H1 (cell line): ENCODE measurements around the gene TNP2. TPM values are rescaled to one million over a fixed set of nuclear protein-coding genes. Genes with fewer than 3 reads are reported as not detected.

Source experiments
- CTCF ChIA-PET: fragments of 300-600 bp; sonication (Branson Sonifier 250); formaldehyde crosslinking; loops from one replicate; lab custom pipeline; 2021; ENCODE audit not compliant: partially characterized antibody; lab: Charles Lee
- POLR2A ChIA-PET: fragments of 300-600 bp; sonication (Branson Sonifier 250); formaldehyde crosslinking; loops from one replicate; lab custom pipeline; 2021; ENCODE audit warnings: inconsistent platforms; ENCODE audit not compliant: partially characterized antibody; lab: Charles Lee
- DNase-seq, 2 experiments: peaks; one replicate each; pipeline versions ENCODE4 v3.0.0 to v3.0.0-alpha.2; 2010 to 2022; ENCODE audit warnings: low spot score in 2 of 2, low read depth in 1 of 2, mixed read lengths in 1 of 2
- FAIRE-seq: peaks from 2 replicates; lab custom pipeline; 2011; peaks lifted over from hg19 to GRCh38; lab: Jason Lieb, UNC
- H2AFZ ChIP-seq: 2 replicates; pipeline ENCODE4 v1.8.1; 2012; ENCODE audit warnings: low read length, inconsistent platforms
- H2AK5ac ChIP-seq: 2 replicates; pipeline ENCODE4 v1.6.1; 2013; ENCODE audit warnings: low read depth, low read length
- H2BK120ac ChIP-seq: replicated peaks from 2 replicates; pipeline ENCODE3; 2013; ENCODE audit warnings: low read depth, low read length, inconsistent platforms
- H2BK12ac ChIP-seq: 2 replicates; pipeline ENCODE4 v1.6.1; 2013; ENCODE audit warnings: low read depth, low read length
- H2BK15ac ChIP-seq: 2 replicates; pipeline ENCODE4 v1.6.1; 2013; ENCODE audit warnings: low read length
- H2BK20ac ChIP-seq: 2 replicates; pipeline ENCODE4 v1.6.1; 2013; ENCODE audit warnings: low read length
- H2BK5ac ChIP-seq: 2 replicates; pipeline ENCODE4 v1.6.1; 2013; ENCODE audit warnings: low read depth, low read length
- H3K14ac ChIP-seq: 2 replicates; pipeline ENCODE4 v1.6.1; 2013; ENCODE audit warnings: inconsistent platforms; ENCODE audit not compliant: insufficient read length
- H3K18ac ChIP-seq: 2 replicates; pipeline ENCODE4 v1.6.1; 2013; ENCODE audit warnings: low read length; ENCODE audit errors: extremely low read depth
- H3K23ac ChIP-seq: 2 replicates; pipeline ENCODE4 v1.6.1; 2013; ENCODE audit warnings: inconsistent platforms; ENCODE audit not compliant: insufficient read length
- H3K23me2 ChIP-seq: 2 replicates; pipeline ENCODE4 v1.6.1; 2013; ENCODE audit warnings: low read depth, low read length
- H3K27ac ChIP-seq: 2 replicates; pipeline ENCODE4 v1.6.1; 2011; ENCODE audit warnings: low read depth, low read length, inconsistent platforms
- H3K27me3 ChIP-seq, 4 experiments: replicated peaks in 1 of 4; 1 replicate in 1 of 4; 2 replicates in 3 of 4; pipeline versions ENCODE4 v1.6.1 to v1.8.1; 2011 to 2013; ENCODE audit warnings: low read length in 3 of 4, mild to moderate bottlenecking in 3 of 4, inconsistent platforms in 2 of 4, mixed read lengths in 2 of 4, moderate library complexity in 1 of 4; ENCODE audit not compliant: control insufficient read depth in 3 of 4, insufficient read depth in 3 of 4; ENCODE audit errors: extremely low read depth in 1 of 4
- H3K36me3 ChIP-seq, 4 experiments: 2 replicates each; pipeline versions ENCODE4 v1.6.1 to v1.8.1; 2011 to 2013; ENCODE audit warnings: mild to moderate bottlenecking in 4 of 4, low read length in 3 of 4, moderate library complexity in 2 of 4, control low read depth in 1 of 4, inconsistent platforms in 1 of 4; ENCODE audit not compliant: insufficient read depth in 4 of 4, control insufficient read depth in 2 of 4
- H3K4ac ChIP-seq: replicated peaks from 2 replicates; pipeline ENCODE3; 2013; ENCODE audit warnings: low read length, low read depth, mixed read lengths, inconsistent platforms; ENCODE audit not compliant: insufficient read length
- H3K4me1 ChIP-seq, 4 experiments: replicated peaks in 1 of 4; 1 replicate in 1 of 4; 2 replicates in 3 of 4; pipeline versions ENCODE4 v1.6.1 to v1.8.1; 2011 to 2013; ENCODE audit warnings: low read length in 3 of 4, inconsistent platforms in 2 of 4, mixed read lengths in 1 of 4; ENCODE audit not compliant: insufficient read depth in 4 of 4, control insufficient read depth in 3 of 4
- H3K4me2 ChIP-seq, 2 experiments: 2 replicates each; pipeline versions ENCODE4 v1.6.1 to v1.8.1; 2011 to 2013; ENCODE audit warnings: low read depth in 2 of 2, low read length in 2 of 2, control low read depth in 1 of 2, inconsistent platforms in 1 of 2, mild to moderate bottlenecking in 1 of 2; ENCODE audit not compliant: insufficient read depth in 1 of 2
- H3K4me3 ChIP-seq, 4 experiments: fragments of 200-600, 300-600 bp in 1 of 4; sonication (generic), shearing (Covaris generic), sonication (Bioruptor Twin) in 1 of 4; 2 replicates each; pipeline versions ENCODE4 v1.5.1 to v1.8.1; 2011 to 2016; ENCODE audit warnings: low read length in 4 of 4, low read depth in 3 of 4, control low read depth in 2 of 4, inconsistent platforms in 2 of 4, mild to moderate bottlenecking in 2 of 4, mixed read lengths in 1 of 4, moderate library complexity in 1 of 4; ENCODE audit not compliant: insufficient read depth in 2 of 4; ENCODE audit errors: extremely low read depth in 1 of 4
- H3K56ac ChIP-seq: replicated peaks from 2 replicates; pipeline ENCODE3; 2013; ENCODE audit warnings: low read depth, mild to moderate bottlenecking, mixed read lengths, low read length, inconsistent platforms; ENCODE audit not compliant: insufficient read length
- H3K79me1 ChIP-seq: 2 replicates; pipeline ENCODE4 v1.6.1; 2013; ENCODE audit warnings: low read depth, low read length, control low read depth
- H3K79me2 ChIP-seq, 2 experiments: 2 replicates each; pipeline versions ENCODE4 v1.6.1 to v1.8.1; 2012 to 2013; ENCODE audit warnings: low read length in 2 of 2, mild to moderate bottlenecking in 2 of 2, inconsistent platforms in 1 of 2; ENCODE audit not compliant: insufficient read depth in 2 of 2, control insufficient read depth in 1 of 2
- H3K9ac ChIP-seq, 4 experiments: replicated peaks in 1 of 4; 1 replicate in 1 of 4; 2 replicates in 3 of 4; pipeline versions ENCODE4 v1.6.1 to v1.8.1; 2011 to 2013; ENCODE audit warnings: low read depth in 3 of 4, low read length in 3 of 4, control low read depth in 2 of 4, mild to moderate bottlenecking in 2 of 4, moderate library complexity in 2 of 4, inconsistent platforms in 1 of 4; ENCODE audit errors: extremely low read depth in 1 of 4
- H3K9me3 ChIP-seq, 2 experiments: 2 replicates each; pipeline versions ENCODE4 v1.6.1 to v1.8.1; 2012 to 2013; ENCODE audit warnings: mild to moderate bottlenecking in 2 of 2, moderate library complexity in 2 of 2, control low read depth in 1 of 2, inconsistent platforms in 1 of 2, low read depth in 1 of 2, low read length in 1 of 2, mixed read lengths in 1 of 2; ENCODE audit not compliant: insufficient read depth in 2 of 2
- H4K20me1 ChIP-seq, 2 experiments: replicated peaks in 1 of 2; 2 replicates each; pipeline versions ENCODE3 to v1.8.1; 2011 to 2013; ENCODE audit warnings: inconsistent platforms in 2 of 2, low read length in 2 of 2, mild to moderate bottlenecking in 1 of 2; ENCODE audit not compliant: insufficient read depth in 2 of 2, control insufficient read depth in 1 of 2
- H4K5ac ChIP-seq: 2 replicates; pipeline ENCODE4 v1.6.1; 2013; ENCODE audit warnings: low read length, low read depth, mixed read lengths, inconsistent platforms; ENCODE audit not compliant: insufficient read length
- H4K8ac ChIP-seq: 2 replicates; pipeline ENCODE4 v1.8.0; 2013; ENCODE audit warnings: mild to moderate bottlenecking, moderate library complexity, low read length, inconsistent platforms; ENCODE audit not compliant: insufficient read depth; ENCODE audit errors: extremely low read depth
- H4K91ac ChIP-seq: replicated peaks from 2 replicates; pipeline ENCODE3; 2013; ENCODE audit warnings: low read length, mixed read lengths, inconsistent platforms; ENCODE audit not compliant: insufficient read length
- CBX8 ChIP-seq: fragments of 300-800, 300-1000 bp; sonication (generic); IDR thresholded peaks from 2 replicates; pipeline ENCODE4 v1.7.1; 2016; ENCODE audit warnings: low read depth, low read length, borderline replicate concordance
- CHD1 ChIP-seq: IDR thresholded peaks from 2 replicates; pipeline ENCODE4 v1.6.1; 2012; ENCODE audit warnings: low read depth, low read length, improper control_type of control experiment
- CHD2 ChIP-seq: IDR thresholded peaks from 2 replicates; pipeline ENCODE4 v1.6.1; 2012; ENCODE audit warnings: low read length, improper control_type of control experiment
- EP300 ChIP-seq, 2 experiments: IDR thresholded peaks; 1 replicate in 1 of 2; 2 replicates in 1 of 2; pipeline ENCODE4 v1.6.1; 2011 to 2012; ENCODE audit warnings: low read depth in 2 of 2, low read length in 2 of 2, mild to moderate bottlenecking in 2 of 2, borderline replicate concordance in 1 of 2, inconsistent platforms in 1 of 2, moderate library complexity in 1 of 2
- GABPA ChIP-seq: IDR thresholded peaks from 2 replicates; pipeline ENCODE4 v1.6.1; 2011; ENCODE audit warnings: mild to moderate bottlenecking, low read length, moderate library complexity, borderline replicate concordance; ENCODE audit not compliant: insufficient read depth
- POLR2AphosphoS5 ChIP-seq: IDR thresholded peaks from 2 replicates; pipeline ENCODE4 v1.6.1; 2011; ENCODE audit warnings: low read depth, low read length
- POU5F1 ChIP-seq: IDR thresholded peaks from 2 replicates; pipeline ENCODE4 v1.6.1; 2011; ENCODE audit warnings: low read depth, mild to moderate bottlenecking, low read length, moderate library complexity
- SIRT6 ChIP-seq: IDR thresholded peaks from one replicate; pipeline ENCODE4 v1.7.1; 2012; ENCODE audit warnings: low read length, inconsistent platforms
- TAF1 ChIP-seq: IDR thresholded peaks from 2 replicates; pipeline ENCODE4 v1.6.1; 2011; ENCODE audit warnings: mild to moderate bottlenecking, low read depth, low read length
- TAF7 ChIP-seq: optimal IDR thresholded peaks from 2 replicates; pipeline ENCODE3; 2011; ENCODE audit warnings: low read depth, mild to moderate bottlenecking, inconsistent platforms, low read length, moderate library complexity, borderline replicate concordance
- WGBS, 2 experiments: shearing (Covaris generic) in 1 of 2; methylation state at CpG; one replicate each; pipeline versions ENCODE4 v1.1.6 to v1.1.7; 2013 to 2015; ENCODE audit warnings: low lambda C conversion rate in 2 of 2, mixed read lengths in 2 of 2, inconsistent platforms in 1 of 2, low coverage in 1 of 2, missing lambda C conversion rate in 1 of 2; ENCODE audit not compliant: insufficient replicate concordance in 2 of 2, insufficient coverage in 1 of 2, insufficient read length in 1 of 2; ENCODE audit errors: extremely low coverage in 1 of 2, missing lambda C conversion rate in 1 of 2; 5-methylcytosine and 5-hydroxymethylcytosine counted together
- polyA plus RNA-seq, 7 experiments: library from polyadenylated mRNA; depleted of rRNA in 3 of 7; stranded (reverse) in 5 of 7; unstranded in 2 of 7; fragments of >200 nt in 5 of 7; fragments of 200-250 nt in 2 of 7; gene quantifications; 1 replicate in 5 of 7; 2 replicates in 1 of 7; 4 replicates in 1 of 7; pipeline versions ENCODE4 v1.2.1 to v1.2.3, GENCODE V29; 2011 to 2013; ENCODE audit warnings: missing spikeins in 2 of 7, mixed read lengths in 2 of 7
- total RNA-seq: library from RNA; stranded (reverse); fragmentation: NEBNext Ultra II Directional; extraction: Animal tissue kit (Norgen Biotek cat#: 25700); gene quantifications from 2 replicates; pipeline ENCODE4 v1.2.1, GENCODE V29; 2021
- TF ChIP-seq, protein P1 (sequence below): IDR thresholded peaks from 2 replicates; pipeline ENCODE4 v1.6.1; 2011; ENCODE audit warnings: low read length, improper control_type of control experiment

Gene TNP2
- total and polyA plus RNA-seq, 2 of the 8 experiments (the other 6 are each of a cell fraction or from before 2014, with no cell fraction given) = not detected

DNA sequence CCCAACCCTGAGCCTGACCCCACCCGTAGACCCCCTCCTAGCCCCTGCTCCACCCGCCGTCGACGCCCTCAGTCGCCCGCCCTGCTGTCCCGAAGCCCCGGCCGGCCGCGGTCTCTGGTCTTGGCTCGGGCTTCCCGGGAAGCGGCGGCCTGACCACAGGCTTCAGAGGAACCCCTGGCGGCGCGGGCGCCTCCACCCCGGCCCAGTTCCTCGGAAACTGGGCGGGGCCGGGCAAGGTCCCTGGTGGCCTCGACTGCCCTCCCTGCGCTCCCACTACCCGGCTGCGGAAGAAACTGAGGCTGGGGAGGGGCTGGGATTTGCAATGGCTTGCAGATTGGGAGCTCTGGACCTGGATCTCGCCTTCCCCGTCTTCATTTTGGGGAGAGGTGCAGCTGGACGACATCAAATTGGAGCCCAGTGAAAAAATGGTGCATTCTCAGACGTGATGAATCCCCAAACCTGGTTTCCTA, 12.4 kb downstream of the TNP2 start:
- H3K36me3 ChIP-seq = peaks cover 0 to 8% (median 5%) of the 10 kb centered on the region in 4 experiments; a peak in 5 of 8 replicates
- H3K23ac ChIP-seq = no peak overlapping the region
- H2BK5ac ChIP-seq = peak overlapping the region; percentile 27; the same call in 1 of the 2 replicates
- peaks cover 4% of the 10 kb centered on the region; the same call in 1 of the 2 replicates for H3K79me1 ChIP-seq
- peak overlapping the region in 3 of 4 experiments; percentile 63 to 72 (median 67); a peak in 5 of 7 replicates for H3K9ac ChIP-seq
- H4K8ac ChIP-seq = peak overlapping the region; percentile 88
- H3K4me1 ChIP-seq = peaks cover 0 to 23% (median 8%) of the 10 kb centered on the region in 4 experiments; a peak in 5 of 7 replicates
- H3K4ac ChIP-seq = peak overlapping the region; percentile 79
- H2BK120ac ChIP-seq = peak overlapping the region; percentile 69
- peak overlapping the region; percentile 93 for H4K91ac ChIP-seq
- H2BK20ac ChIP-seq = peak overlapping the region; percentile 55; the same call in 1 of the 2 replicates
- POLR2A ChIA-PET = interaction anchor here (0.7 to 4.6 kb wide), 48 partner anchors 10 to 311 kb away, joined by 3 to 32 read pairs (median 6); partner anchors contain the start of genes PRM3 and TNP2
- DNase-seq (no peak), FAIRE-seq (no peak)
- H2AK5ac ChIP-seq = no peak overlapping the region
- CTCF ChIA-PET = interaction anchor here (0.7 to 6.8 kb wide), 37 partner anchors 14 to 303 kb away, joined by 3 to 79 read pairs (median 5); partner anchors contain the start of genes PRM3 and TNP2
- no peaks in the 10 kb centered on the region; a peak in 1 of 7 replicates for H3K27me3 ChIP-seq
- H3K18ac ChIP-seq = peak overlapping the region; percentile 89; the same call in 1 of the 2 replicates
- peaks cover 11 to 20% of the 10 kb centered on the region in 2 experiments for H4K20me1 ChIP-seq
- peak overlapping the region; percentile 75 for H4K5ac ChIP-seq
- peak overlapping the region; percentile 75 for H3K56ac ChIP-seq
- H3K4me3 ChIP-seq = peak overlapping the region; percentile 61 to 97 (median 69)
- no peak overlapping the region for H3K27ac ChIP-seq
- H3K14ac ChIP-seq = no peak overlapping the region
- 0% methylated on average over 32 of the region's 32 CpGs; no CpG with 5 or more reads in 1 of the 2 experiments for WGBS, 2 experiments
- H2AFZ ChIP-seq = peak overlapping the region; percentile 60; the same call in 1 of the 2 replicates
- H3K23me2 ChIP-seq = peaks cover 13% of the 10 kb centered on the region
- H2BK15ac ChIP-seq = no peak overlapping the region
- H3K9me3 ChIP-seq = no peaks in the 10 kb centered on the region
- peak overlapping the region; percentile 36 to 96 for H3K4me2 ChIP-seq
- peak overlapping the region; percentile 68; the same call in 1 of the 2 replicates for H2BK12ac ChIP-seq
- peaks cover 0 to 28% of the 10 kb centered on the region in 2 experiments; a peak in 2 of 4 replicates for H3K79me2 ChIP-seq
- TF ChIP-seq CHD1 (no peak), SIRT6 (no peak), CBX8 (no peak), TAF7 (no peak), POU5F1 (no peak), EP300 (IDR thresholded peaks at IDR 0.05; ENCODE audit: borderline replicate concordance in 1 of 2, low read depth in 2 of 2, low read length in 2 of 2) (no peak), CHD2 (no peak), TAF1 (no peak), POLR2AphosphoS5 (no peak), GABPA (0 out of 2 replicates have a peak, but pooled peaks have one; percentile 4)
- TF ChIP-seq, protein P1, sequence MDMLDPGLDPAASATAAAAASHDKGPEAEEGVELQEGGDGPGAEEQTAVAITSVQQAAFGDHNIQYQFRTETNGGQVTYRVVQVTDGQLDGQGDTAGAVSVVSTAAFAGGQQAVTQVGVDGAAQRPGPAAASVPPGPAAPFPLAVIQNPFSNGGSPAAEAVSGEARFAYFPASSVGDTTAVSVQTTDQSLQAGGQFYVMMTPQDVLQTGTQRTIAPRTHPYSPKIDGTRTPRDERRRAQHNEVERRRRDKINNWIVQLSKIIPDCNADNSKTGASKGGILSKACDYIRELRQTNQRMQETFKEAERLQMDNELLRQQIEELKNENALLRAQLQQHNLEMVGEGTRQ = no peak
